H1 (cell line): ENCODE results near the gene ZNF750. TPM values are rescaled to one million over a fixed set of nuclear protein-coding genes. Genes with fewer than 3 reads are reported as not detected.

Experiments used
- CTCF ChIA-PET: fragments of 300-600 bp; sonication (Branson Sonifier 250); formaldehyde crosslinking; loops from one replicate; lab custom pipeline; 2021; ENCODE audit not compliant: partially characterized antibody; lab: Charles Lee
- POLR2A ChIA-PET: fragments of 300-600 bp; sonication (Branson Sonifier 250); formaldehyde crosslinking; loops from one replicate; lab custom pipeline; 2021; ENCODE audit warnings: inconsistent platforms; ENCODE audit not compliant: partially characterized antibody; lab: Charles Lee
- DNase-seq, 2 experiments: peaks; one replicate each; pipeline versions ENCODE4 v3.0.0 to v3.0.0-alpha.2; 2010 to 2022; ENCODE audit warnings: low spot score in 2 of 2, low read depth in 1 of 2, mixed read lengths in 1 of 2
- FAIRE-seq: peaks from 2 replicates; lab custom pipeline; 2011; peaks lifted over from hg19 to GRCh38; lab: Jason Lieb, UNC
- H2AFZ ChIP-seq: 2 replicates; pipeline ENCODE4 v1.8.1; 2012; ENCODE audit warnings: low read length, inconsistent platforms
- H2AK5ac ChIP-seq: 2 replicates; pipeline ENCODE4 v1.6.1; 2013; ENCODE audit warnings: low read depth, low read length
- H2BK120ac ChIP-seq: replicated peaks from 2 replicates; pipeline ENCODE3; 2013; ENCODE audit warnings: low read depth, low read length, inconsistent platforms
- H2BK12ac ChIP-seq: 2 replicates; pipeline ENCODE4 v1.6.1; 2013; ENCODE audit warnings: low read depth, low read length
- H2BK15ac ChIP-seq: 2 replicates; pipeline ENCODE4 v1.6.1; 2013; ENCODE audit warnings: low read length
- H2BK20ac ChIP-seq: 2 replicates; pipeline ENCODE4 v1.6.1; 2013; ENCODE audit warnings: low read length
- H2BK5ac ChIP-seq: 2 replicates; pipeline ENCODE4 v1.6.1; 2013; ENCODE audit warnings: low read depth, low read length
- H3K14ac ChIP-seq: 2 replicates; pipeline ENCODE4 v1.6.1; 2013; ENCODE audit warnings: inconsistent platforms; ENCODE audit not compliant: insufficient read length
- H3K18ac ChIP-seq: 2 replicates; pipeline ENCODE4 v1.6.1; 2013; ENCODE audit warnings: low read length; ENCODE audit errors: extremely low read depth
- H3K23ac ChIP-seq: 2 replicates; pipeline ENCODE4 v1.6.1; 2013; ENCODE audit warnings: inconsistent platforms; ENCODE audit not compliant: insufficient read length
- H3K23me2 ChIP-seq: 2 replicates; pipeline ENCODE4 v1.6.1; 2013; ENCODE audit warnings: low read depth, low read length
- H3K27ac ChIP-seq: 2 replicates; pipeline ENCODE4 v1.6.1; 2011; ENCODE audit warnings: low read depth, low read length, inconsistent platforms
- H3K27me3 ChIP-seq, 4 experiments: replicated peaks in 1 of 4; 1 replicate in 1 of 4; 2 replicates in 3 of 4; pipeline versions ENCODE4 v1.6.1 to v1.8.1; 2011 to 2013; ENCODE audit warnings: low read length in 3 of 4, mild to moderate bottlenecking in 3 of 4, inconsistent platforms in 2 of 4, mixed read lengths in 2 of 4, moderate library complexity in 1 of 4; ENCODE audit not compliant: control insufficient read depth in 3 of 4, insufficient read depth in 3 of 4; ENCODE audit errors: extremely low read depth in 1 of 4
- H3K36me3 ChIP-seq, 4 experiments: 2 replicates each; pipeline versions ENCODE4 v1.6.1 to v1.8.1; 2011 to 2013; ENCODE audit warnings: mild to moderate bottlenecking in 4 of 4, low read length in 3 of 4, moderate library complexity in 2 of 4, control low read depth in 1 of 4, inconsistent platforms in 1 of 4; ENCODE audit not compliant: insufficient read depth in 4 of 4, control insufficient read depth in 2 of 4
- H3K4ac ChIP-seq: replicated peaks from 2 replicates; pipeline ENCODE3; 2013; ENCODE audit warnings: low read length, low read depth, mixed read lengths, inconsistent platforms; ENCODE audit not compliant: insufficient read length
- H3K4me1 ChIP-seq, 4 experiments: replicated peaks in 1 of 4; 1 replicate in 1 of 4; 2 replicates in 3 of 4; pipeline versions ENCODE4 v1.6.1 to v1.8.1; 2011 to 2013; ENCODE audit warnings: low read length in 3 of 4, inconsistent platforms in 2 of 4, mixed read lengths in 1 of 4; ENCODE audit not compliant: insufficient read depth in 4 of 4, control insufficient read depth in 3 of 4
- H3K4me2 ChIP-seq, 2 experiments: 2 replicates each; pipeline versions ENCODE4 v1.6.1 to v1.8.1; 2011 to 2013; ENCODE audit warnings: low read depth in 2 of 2, low read length in 2 of 2, control low read depth in 1 of 2, inconsistent platforms in 1 of 2, mild to moderate bottlenecking in 1 of 2; ENCODE audit not compliant: insufficient read depth in 1 of 2
- H3K4me3 ChIP-seq, 4 experiments: fragments of 200-600, 300-600 bp in 1 of 4; sonication (generic), shearing (Covaris generic), sonication (Bioruptor Twin) in 1 of 4; 2 replicates each; pipeline versions ENCODE4 v1.5.1 to v1.8.1; 2011 to 2016; ENCODE audit warnings: low read length in 4 of 4, low read depth in 3 of 4, control low read depth in 2 of 4, inconsistent platforms in 2 of 4, mild to moderate bottlenecking in 2 of 4, mixed read lengths in 1 of 4, moderate library complexity in 1 of 4; ENCODE audit not compliant: insufficient read depth in 2 of 4; ENCODE audit errors: extremely low read depth in 1 of 4
- H3K56ac ChIP-seq: replicated peaks from 2 replicates; pipeline ENCODE3; 2013; ENCODE audit warnings: low read depth, mild to moderate bottlenecking, mixed read lengths, low read length, inconsistent platforms; ENCODE audit not compliant: insufficient read length
- H3K79me1 ChIP-seq: 2 replicates; pipeline ENCODE4 v1.6.1; 2013; ENCODE audit warnings: low read depth, low read length, control low read depth
- H3K79me2 ChIP-seq, 2 experiments: 2 replicates each; pipeline versions ENCODE4 v1.6.1 to v1.8.1; 2012 to 2013; ENCODE audit warnings: low read length in 2 of 2, mild to moderate bottlenecking in 2 of 2, inconsistent platforms in 1 of 2; ENCODE audit not compliant: insufficient read depth in 2 of 2, control insufficient read depth in 1 of 2
- H3K9ac ChIP-seq, 4 experiments: replicated peaks in 1 of 4; 1 replicate in 1 of 4; 2 replicates in 3 of 4; pipeline versions ENCODE4 v1.6.1 to v1.8.1; 2011 to 2013; ENCODE audit warnings: low read depth in 3 of 4, low read length in 3 of 4, control low read depth in 2 of 4, mild to moderate bottlenecking in 2 of 4, moderate library complexity in 2 of 4, inconsistent platforms in 1 of 4; ENCODE audit errors: extremely low read depth in 1 of 4
- H3K9me3 ChIP-seq, 2 experiments: 2 replicates each; pipeline versions ENCODE4 v1.6.1 to v1.8.1; 2012 to 2013; ENCODE audit warnings: mild to moderate bottlenecking in 2 of 2, moderate library complexity in 2 of 2, control low read depth in 1 of 2, inconsistent platforms in 1 of 2, low read depth in 1 of 2, low read length in 1 of 2, mixed read lengths in 1 of 2; ENCODE audit not compliant: insufficient read depth in 2 of 2
- H4K20me1 ChIP-seq, 2 experiments: replicated peaks in 1 of 2; 2 replicates each; pipeline versions ENCODE3 to v1.8.1; 2011 to 2013; ENCODE audit warnings: inconsistent platforms in 2 of 2, low read length in 2 of 2, mild to moderate bottlenecking in 1 of 2; ENCODE audit not compliant: insufficient read depth in 2 of 2, control insufficient read depth in 1 of 2
- H4K5ac ChIP-seq: 2 replicates; pipeline ENCODE4 v1.6.1; 2013; ENCODE audit warnings: low read length, low read depth, mixed read lengths, inconsistent platforms; ENCODE audit not compliant: insufficient read length
- H4K8ac ChIP-seq: 2 replicates; pipeline ENCODE4 v1.8.0; 2013; ENCODE audit warnings: mild to moderate bottlenecking, moderate library complexity, low read length, inconsistent platforms; ENCODE audit not compliant: insufficient read depth; ENCODE audit errors: extremely low read depth
- H4K91ac ChIP-seq: replicated peaks from 2 replicates; pipeline ENCODE3; 2013; ENCODE audit warnings: low read length, mixed read lengths, inconsistent platforms; ENCODE audit not compliant: insufficient read length
- SIX5 ChIP-seq: IDR thresholded peaks from 2 replicates; pipeline ENCODE4 v1.6.1; 2011; ENCODE audit warnings: mild to moderate bottlenecking, low read depth, low read length
- WGBS, 2 experiments: shearing (Covaris generic) in 1 of 2; methylation state at CpG; one replicate each; pipeline versions ENCODE4 v1.1.6 to v1.1.7; 2013 to 2015; ENCODE audit warnings: low lambda C conversion rate in 2 of 2, mixed read lengths in 2 of 2, inconsistent platforms in 1 of 2, low coverage in 1 of 2, missing lambda C conversion rate in 1 of 2; ENCODE audit not compliant: insufficient replicate concordance in 2 of 2, insufficient coverage in 1 of 2, insufficient read length in 1 of 2; ENCODE audit errors: extremely low coverage in 1 of 2, missing lambda C conversion rate in 1 of 2; 5-methylcytosine and 5-hydroxymethylcytosine counted together
- polyA plus RNA-seq, 7 experiments: library from polyadenylated mRNA; depleted of rRNA in 3 of 7; stranded (reverse) in 5 of 7; unstranded in 2 of 7; fragments of >200 nt in 5 of 7; fragments of 200-250 nt in 2 of 7; gene quantifications; 1 replicate in 5 of 7; 2 replicates in 1 of 7; 4 replicates in 1 of 7; pipeline versions ENCODE4 v1.2.1 to v1.2.3, GENCODE V29; 2011 to 2013; ENCODE audit warnings: missing spikeins in 2 of 7, mixed read lengths in 2 of 7
- total RNA-seq: library from RNA; stranded (reverse); fragmentation: NEBNext Ultra II Directional; extraction: Animal tissue kit (Norgen Biotek cat#: 25700); gene quantifications from 2 replicates; pipeline ENCODE4 v1.2.1, GENCODE V29; 2021
- TF ChIP-seq, protein P1 (sequence below), 3 experiments: IDR thresholded peaks; 1 replicate in 2 of 3; 2 replicates in 1 of 3; pipeline versions ENCODE4 v1.5.1 to v1.6.1; 2011; ENCODE audit warnings: low read length in 3 of 3, mild to moderate bottlenecking in 3 of 3, inconsistent platforms in 2 of 3, low read depth in 1 of 3, moderate library complexity in 1 of 3; ENCODE audit not compliant: insufficient read depth in 1 of 3; ENCODE audit errors: control extremely low read depth in 1 of 3
- TF ChIP-seq, protein P2 (sequence below): IDR thresholded peaks from 2 replicates; pipeline ENCODE4 v1.6.1; 2012; ENCODE audit warnings: low read length, inconsistent platforms
- TF ChIP-seq, protein P3 (sequence below): IDR thresholded peaks from 2 replicates; pipeline ENCODE4 v1.6.1; 2012; ENCODE audit warnings: inconsistent platforms

The ZNF750 gene
- total and polyA plus RNA-seq, 2 of the 8 experiments (the other 6 are each of a cell fraction or from before 2014, with no cell fraction given): not detected

DNA sequence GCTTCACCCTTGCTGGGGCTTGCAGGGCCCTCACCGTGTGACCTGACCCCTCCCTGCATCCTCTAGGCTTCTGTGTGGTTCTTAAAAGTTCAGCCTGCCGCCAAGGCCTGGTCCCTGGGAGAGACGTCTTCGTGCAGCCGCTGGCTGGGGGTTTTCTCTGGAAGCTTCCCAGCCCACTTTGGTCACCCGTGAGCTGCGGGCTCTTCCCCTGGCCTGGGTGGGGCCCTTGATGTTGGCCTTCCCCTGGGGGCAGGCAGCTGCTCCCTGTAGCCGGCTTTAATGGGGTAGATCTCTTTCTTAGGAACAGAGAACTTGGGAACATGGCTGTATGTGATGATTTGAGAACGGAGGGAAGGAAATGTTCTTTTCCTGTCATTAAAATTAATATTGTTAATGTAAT is 32.7 kb downstream of the ZNF750 start:
- H2AFZ ChIP-seq: no peak overlapping the region
- H3K4me1 ChIP-seq: no peaks in the 10 kb centered on the region; a peak in 1 of 7 replicates
- no peak overlapping the region for H2BK120ac ChIP-seq
- H3K27ac ChIP-seq: no peak overlapping the region
- no peak overlapping the region for H2AK5ac ChIP-seq
- peaks cover 0 to 15% of the 10 kb centered on the region in 2 experiments; a peak in 2 of 4 replicates for H3K79me2 ChIP-seq
- no peak overlapping the region for H3K4me2 ChIP-seq
- no peak overlapping the region for H3K4ac ChIP-seq
- no peaks in the 10 kb centered on the region for H3K23me2 ChIP-seq
- no peak overlapping the region for H3K18ac ChIP-seq
- no peak overlapping the region for H2BK5ac ChIP-seq
- H3K9ac ChIP-seq: no peak overlapping the region
- H4K20me1 ChIP-seq: peaks cover 3 to 5% of the 10 kb centered on the region in 2 experiments
- DNase-seq (no peak), FAIRE-seq (no peak)
- no peak overlapping the region for H3K4me3 ChIP-seq
- H2BK12ac ChIP-seq: no peak overlapping the region
- no peak overlapping the region for H4K91ac ChIP-seq
- H3K14ac ChIP-seq: no peak overlapping the region
- no peaks in the 10 kb centered on the region for H3K27me3 ChIP-seq
- ChIA-PET CTCF (interaction anchor here (0.9 to 4.1 kb wide), 3 partner anchors 16 to 111 kb away, joined by 3 to 17 read pairs (median 5); no protein-coding TSS in a partner anchor), POLR2A (no interaction called here)
- H3K9me3 ChIP-seq: no peaks in the 10 kb centered on the region
- H3K36me3 ChIP-seq: peaks cover 4 to 29% (median 12%) of the 10 kb centered on the region in 4 experiments; a peak in 6 of 8 replicates
- H2BK15ac ChIP-seq: no peak overlapping the region
- 76% methylated on average over 9 of the region's 9 CpGs; no CpG with 5 or more reads in 1 of the 2 experiments for WGBS, 2 experiments
- no peak overlapping the region for H2BK20ac ChIP-seq
- H3K56ac ChIP-seq: no peak overlapping the region
- H4K5ac ChIP-seq: no peak overlapping the region
- peak overlapping the region; percentile 46; the same call in 1 of the 2 replicates for H4K8ac ChIP-seq
- peaks cover 7% of the 10 kb centered on the region for H3K79me1 ChIP-seq
- H3K23ac ChIP-seq: no peak overlapping the region
- no peak for TF ChIP-seq SIX5
- TF ChIP-seq, protein P1, sequence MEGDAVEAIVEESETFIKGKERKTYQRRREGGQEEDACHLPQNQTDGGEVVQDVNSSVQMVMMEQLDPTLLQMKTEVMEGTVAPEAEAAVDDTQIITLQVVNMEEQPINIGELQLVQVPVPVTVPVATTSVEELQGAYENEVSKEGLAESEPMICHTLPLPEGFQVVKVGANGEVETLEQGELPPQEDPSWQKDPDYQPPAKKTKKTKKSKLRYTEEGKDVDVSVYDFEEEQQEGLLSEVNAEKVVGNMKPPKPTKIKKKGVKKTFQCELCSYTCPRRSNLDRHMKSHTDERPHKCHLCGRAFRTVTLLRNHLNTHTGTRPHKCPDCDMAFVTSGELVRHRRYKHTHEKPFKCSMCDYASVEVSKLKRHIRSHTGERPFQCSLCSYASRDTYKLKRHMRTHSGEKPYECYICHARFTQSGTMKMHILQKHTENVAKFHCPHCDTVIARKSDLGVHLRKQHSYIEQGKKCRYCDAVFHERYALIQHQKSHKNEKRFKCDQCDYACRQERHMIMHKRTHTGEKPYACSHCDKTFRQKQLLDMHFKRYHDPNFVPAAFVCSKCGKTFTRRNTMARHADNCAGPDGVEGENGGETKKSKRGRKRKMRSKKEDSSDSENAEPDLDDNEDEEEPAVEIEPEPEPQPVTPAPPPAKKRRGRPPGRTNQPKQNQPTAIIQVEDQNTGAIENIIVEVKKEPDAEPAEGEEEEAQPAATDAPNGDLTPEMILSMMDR (IDR thresholded peaks at IDR 0.05; ENCODE audit: control extremely low read depth in 1 of 3, insufficient read depth in 1 of 3, low read depth in 1 of 3, low read length in 3 of 3): no peak
- TF ChIP-seq, protein P2, sequence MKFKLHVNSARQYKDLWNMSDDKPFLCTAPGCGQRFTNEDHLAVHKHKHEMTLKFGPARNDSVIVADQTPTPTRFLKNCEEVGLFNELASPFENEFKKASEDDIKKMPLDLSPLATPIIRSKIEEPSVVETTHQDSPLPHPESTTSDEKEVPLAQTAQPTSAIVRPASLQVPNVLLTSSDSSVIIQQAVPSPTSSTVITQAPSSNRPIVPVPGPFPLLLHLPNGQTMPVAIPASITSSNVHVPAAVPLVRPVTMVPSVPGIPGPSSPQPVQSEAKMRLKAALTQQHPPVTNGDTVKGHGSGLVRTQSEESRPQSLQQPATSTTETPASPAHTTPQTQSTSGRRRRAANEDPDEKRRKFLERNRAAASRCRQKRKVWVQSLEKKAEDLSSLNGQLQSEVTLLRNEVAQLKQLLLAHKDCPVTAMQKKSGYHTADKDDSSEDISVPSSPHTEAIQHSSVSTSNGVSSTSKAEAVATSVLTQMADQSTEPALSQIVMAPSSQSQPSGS: no peak
- TF ChIP-seq, protein P3, sequence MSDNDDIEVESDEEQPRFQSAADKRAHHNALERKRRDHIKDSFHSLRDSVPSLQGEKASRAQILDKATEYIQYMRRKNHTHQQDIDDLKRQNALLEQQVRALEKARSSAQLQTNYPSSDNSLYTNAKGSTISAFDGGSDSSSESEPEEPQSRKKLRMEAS: no peak
